Right lobe of liver (tissue), 6 donors: ENCODE results near the gene PTPN9. TPM values are rescaled to one million over a fixed set of nuclear protein-coding genes. Genes with fewer than 3 reads are reported as not detected.

Source experiments
- ATAC-seq, 4 donors: fragments of 200-7000 bp; cut with Tn5 transposase; one replicate each; pipeline ENCODE4 v1.9.1; 2020; ENCODE audit warnings: mild to moderate bottlenecking in 4 of 4, moderate library complexity in 4 of 4
- DNase-seq, 3 donors: peaks; one replicate each; pipeline ENCODE4 v3.0.0-alpha.2; 2020
- H3K27ac ChIP-seq, 3 donors: fragments of 200-600 bp; one replicate each; pipeline ENCODE4 v1.8.0; 2022
- H3K27me3 ChIP-seq, 2 donors: fragments of 200-600 bp; one replicate each; pipeline ENCODE4 v1.8.0; 2022
- H3K36me3 ChIP-seq, 4 donors: fragments of 200-600 bp; sonication (generic) in 1 of 4; one replicate each; pipeline versions ENCODE4 v1.5.1 to v1.8.0; 2017 to 2022; ENCODE audit warnings: control low read depth in 1 of 4
- H3K4me1 ChIP-seq, 4 donors: fragments of 200-600 bp; sonication (generic) in 1 of 4; one replicate each; pipeline versions ENCODE4 v1.5.1 to v1.8.0; 2017 to 2022; ENCODE audit warnings: control low read depth in 1 of 4
- H3K4me3 ChIP-seq, 3 donors: fragments of 200-600 bp; one replicate each; pipeline ENCODE4 v1.8.0; 2022
- H3K9me3 ChIP-seq, 4 donors: fragments of 200-600 bp; sonication (generic) in 1 of 4; one replicate each; pipeline versions ENCODE4 v1.5.1 to v1.8.0; 2017 to 2022; ENCODE audit warnings: control low read depth in 1 of 4
- CTCF ChIP-seq, 4 donors: fragments of 200-600 bp in 3 of 4; fragments of 450-650 bp in 1 of 4; IDR thresholded peaks; one replicate each; pipeline versions ENCODE4 v1.5.1 to v1.8.0; 2016 to 2022; ENCODE audit warnings: antibody characterized with exemption in 4 of 4, mild to moderate bottlenecking in 2 of 4
- POLR2A ChIP-seq: fragments of 450-650 bp; IDR thresholded peaks from one replicate; pipeline ENCODE4 v1.6.1; 2017; ENCODE audit warnings: antibody characterized with exemption, mild to moderate bottlenecking
- WGBS: methylation state at CpG from one replicate; pipeline ENCODE4 v1.1.6; 2018; ENCODE audit warnings: low coverage, low lambda C conversion rate; ENCODE audit not compliant: insufficient coverage; ENCODE audit errors: missing lambda C conversion rate; 5-methylcytosine and 5-hydroxymethylcytosine counted together
- intact Hi-C, 2 donors: fragments of 100-400 bp; cut with DNase I; formaldehyde crosslinking; loops; one replicate each; pipeline versions ENCODE4 v1.11.2 to v1.14.1; 2022
- total RNA-seq, 6 experiments: library from RNA; depleted of rRNA in 2 of 6; stranded (reverse); fragments of >200 nt in 2 of 6; fragmentation: NEBNext Ultra II Directional in 3 of 6; extraction: Animal tissue kit (Norgen Biotek cat#: 25700) in 3 of 6; gene quantifications; one replicate each; pipeline versions ENCODE4 v1.1.0 to v1.2.4, GENCODE V29; 2016 to 2023
- donor health status: DM: no; HTN: yes; CAD: no.
- donor health status: DM: no; HTN: no; CAD: no.
- donor health status: DM: no; HTN: no; CAD: no.
- donor health status: DM: no; HTN: yes; CAD: no.
- donor health status: DM: no; HTN: yes; CAD: no.

Gene PTPN9
- total RNA-seq, 6 experiments from 2014 or later, result 7.6 to 15.4 (median 10.0) TPM

DNA sequence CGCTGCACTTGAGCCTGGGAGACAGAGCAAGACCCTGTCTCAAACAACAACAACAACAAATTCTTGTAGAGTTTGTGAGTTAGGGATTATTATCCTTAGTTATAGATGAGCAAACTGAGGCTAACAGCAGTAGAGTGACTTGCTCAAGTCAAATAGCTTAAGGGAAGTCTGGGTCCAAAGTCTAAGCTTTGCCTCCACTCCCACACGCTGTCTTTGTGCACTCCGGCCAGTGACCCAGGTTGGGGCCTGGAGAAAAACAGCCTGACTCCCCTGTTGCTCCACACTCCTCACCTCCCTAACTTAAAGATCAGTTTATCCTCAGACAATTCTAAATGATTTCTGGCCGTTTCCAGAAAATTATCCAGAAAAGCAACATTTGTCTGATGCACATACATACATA lies 118.5 kb downstream of the PTPN9 start:
- TF ChIP-seq CTCF (IDR thresholded peaks at IDR 0.05), result no peak
- TF ChIP-seq POLR2A, result no peak
- Histone ChIP-seq H3K4me3 (no peak overlapping the region), H3K36me3 (peaks cover 0 to under 1% (median 0%) of the 10 kb centered on the region in 4 donors), H3K9me3 (no peaks in the 10 kb centered on the region), H3K27me3 (no peaks in the 10 kb centered on the region), H3K27ac (peak overlapping the region in 1 of 3 donors; percentile 27), H3K4me1 (peaks cover 0 to 37% (median 10%) of the 10 kb centered on the region in 4 donors)
- intact Hi-C loops, result no loop called here
- peak; percentile 44 to 58 (median 52) for ATAC-seq
- WGBS, result 46% methylated on average over 3 of the region's 4 CpGs
- DNase-seq, result peak in 1 of 3 donors; percentile 26

DNA sequence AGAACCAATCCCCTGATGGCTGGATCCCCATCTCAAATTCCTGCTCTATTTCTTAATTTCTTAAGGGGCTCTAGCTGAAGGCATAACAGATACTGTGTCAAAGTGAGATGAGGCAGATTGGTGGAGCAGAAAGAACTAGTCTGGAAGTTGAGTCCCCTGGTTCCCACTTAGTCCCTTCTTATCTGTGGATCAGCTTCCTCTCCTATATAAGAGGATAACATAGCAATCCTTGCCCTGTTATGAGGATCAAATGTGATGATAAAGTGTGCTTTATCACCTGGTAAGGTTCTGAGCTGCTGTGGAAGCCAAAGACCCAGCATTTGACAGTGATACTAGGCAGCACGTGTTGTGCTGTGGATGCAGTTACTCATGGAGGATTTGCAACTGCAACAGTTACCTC lies 119.5 kb downstream of the PTPN9 start:
- H3K4me1 ChIP-seq, result peaks cover 0 to 37% (median 10%) of the 10 kb centered on the region in 4 donors
- no peaks in the 10 kb centered on the region for H3K27me3 ChIP-seq
- DNase-seq, result no peak
- H3K27ac ChIP-seq, result no peak overlapping the region
- no CpG with 5 or more reads among the region's 1 CpG for WGBS
- no peak for ATAC-seq
- H3K9me3 ChIP-seq, result no peaks in the 10 kb centered on the region
- intact Hi-C loops, result no loop called here
- H3K4me3 ChIP-seq, result no peak overlapping the region
- TF ChIP-seq CTCF (IDR thresholded peaks at IDR 0.05), result no peak
- no peak for TF ChIP-seq POLR2A
- no peaks in the 10 kb centered on the region for H3K36me3 ChIP-seq

DNA sequence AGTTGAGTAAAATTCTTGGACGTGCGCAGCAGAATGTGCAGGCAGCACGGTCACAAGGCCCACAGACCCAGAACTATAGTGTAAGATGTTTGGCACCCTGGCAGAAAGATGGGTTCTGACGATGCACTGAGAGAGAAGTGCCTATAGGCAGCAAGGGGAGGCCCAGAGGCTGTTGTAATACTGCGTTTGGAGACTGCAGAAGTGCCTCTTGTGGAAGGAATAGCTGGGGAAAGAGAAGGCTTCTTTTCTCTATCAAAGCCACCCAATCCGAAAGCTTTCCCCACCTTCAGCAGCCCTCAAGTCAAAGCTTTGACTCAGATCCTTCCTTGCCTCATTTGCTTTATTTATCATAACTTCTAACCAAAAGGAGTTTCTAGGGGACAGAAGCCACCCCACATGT lies 122.4 kb downstream of the PTPN9 start:
- 66% methylated on average over 4 of the region's 6 CpGs for WGBS
- ATAC-seq, result no peak

GRCh38 chr15:75455982-75456531 lies 123.1 kb downstream of the PTPN9 start:
- Histone ChIP-seq H3K4me1 (peaks cover 0 to 31% (median 13%) of the 10 kb centered on the region in 4 donors), H3K9me3 (no peaks in the 10 kb centered on the region), H3K27ac (peak overlapping the region; percentile 88 to 92 (median 90)), H3K27me3 (no peaks in the 10 kb centered on the region), H3K36me3 (no peaks in the 10 kb centered on the region), H3K4me3 (peak overlapping the region; percentile 71 to 92 (median 90))
- intact Hi-C loops, result no loop called here
- ATAC-seq, result peak in 1 of 4 donors; percentile 0
- no peak for DNase-seq
- WGBS, result 2% methylated on average over 23 of the region's 24 CpGs
- peak; percentile 84 for TF ChIP-seq POLR2A
- TF ChIP-seq CTCF (IDR thresholded peaks at IDR 0.05), result no peak

More for the DNA sequence above, 122.4 kb downstream of the PTPN9 start:
- Histone ChIP-seq H3K36me3 (no peaks in the 10 kb centered on the region), H3K9me3 (no peaks in the 10 kb centered on the region), H3K27ac (no peak overlapping the region), H3K4me3 (peak overlapping the region in 1 of 3 donors; percentile 71), H3K27me3 (no peaks in the 10 kb centered on the region), H3K4me1 (peaks cover 0 to 37% (median 13%) of the 10 kb centered on the region in 4 donors)
- DNase-seq, result no peak
- intact Hi-C loops, result no loop called here
- TF ChIP-seq CTCF (IDR thresholded peaks at IDR 0.05) (no peak), POLR2A (no peak)
